ENCODE measurements around the gene SAPCD2.

Gene SAPCD2

DNA sequence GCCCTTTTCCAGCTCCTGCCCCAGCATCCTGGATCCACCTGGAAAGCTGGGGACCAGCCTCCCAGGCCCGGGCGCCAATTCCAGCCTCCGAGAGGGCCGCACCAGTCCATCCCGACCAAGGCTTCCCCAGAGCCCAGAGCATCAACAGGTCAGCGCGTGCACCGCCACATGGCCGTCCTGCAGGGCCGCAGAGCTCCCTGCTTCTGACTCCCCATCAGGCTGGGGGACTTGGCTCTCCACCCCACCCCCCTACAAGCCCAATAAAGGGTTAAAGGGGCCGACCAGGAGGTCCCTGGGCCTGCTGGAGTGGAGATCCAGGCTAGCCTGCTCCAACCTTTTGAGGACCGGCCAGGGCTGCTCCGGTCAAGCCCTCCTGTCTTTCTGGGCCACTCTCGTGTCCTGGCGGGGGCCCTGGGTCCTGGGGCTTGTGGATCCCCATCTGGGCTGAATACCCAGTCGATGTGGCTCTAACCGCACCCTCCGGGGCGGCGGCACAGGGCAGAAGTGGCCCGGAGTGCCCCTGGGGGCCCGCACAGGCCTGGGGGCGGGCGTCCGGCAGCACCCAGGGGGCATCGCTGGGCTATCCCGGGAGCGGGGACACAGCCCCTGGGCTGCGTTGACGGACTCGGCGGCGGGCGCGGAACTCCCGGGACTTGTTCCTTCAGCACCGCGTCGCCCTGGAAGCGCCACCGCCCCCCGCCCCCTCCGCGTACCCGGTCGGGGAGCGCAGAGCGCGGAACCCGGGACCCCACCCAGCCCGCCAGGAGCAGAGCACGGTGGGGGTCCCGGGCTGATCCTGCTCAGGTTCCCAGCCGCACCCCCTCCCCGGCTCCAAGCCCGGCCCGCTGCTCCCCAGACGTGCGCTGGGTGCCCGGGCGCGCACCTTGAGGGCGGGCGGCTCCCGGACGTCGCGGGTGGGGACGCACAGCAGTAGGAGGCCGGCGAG lies 17.1 kb downstream of the SAPCD2 start:
- in situ Hi-C loops (cut with MboI; ENCODE audit: low pct_unique_long_range_greater_than_20kb, low sequenced_read_pairs), result no loop called here

DNA sequence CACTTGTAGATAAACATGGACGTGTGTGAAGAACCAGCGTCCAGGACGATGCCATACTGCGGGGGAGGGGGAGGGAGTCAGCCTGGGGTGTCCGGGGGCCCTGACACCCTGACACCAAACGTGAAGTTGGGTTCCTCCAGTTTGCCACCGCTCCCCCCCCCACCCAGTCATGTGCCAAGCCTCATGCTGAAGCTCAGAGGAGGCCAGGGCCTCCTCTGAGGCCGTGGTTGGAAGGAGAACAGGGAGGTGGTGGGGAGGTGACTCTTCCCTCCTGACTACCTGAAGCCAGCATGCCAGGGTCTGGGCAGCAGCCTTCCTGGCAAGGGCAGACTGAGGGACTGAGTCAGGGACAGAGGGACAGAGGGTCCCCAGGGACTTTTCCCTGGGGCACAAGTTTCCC lies 18.1 kb downstream of the SAPCD2 start:
- DNase-seq, result no peak
- in situ Hi-C loops (cut with MboI; ENCODE audit: low pct_unique_long_range_greater_than_20kb, low sequenced_read_pairs), result no loop called here

More for the DNA sequence above, 17.1 kb downstream of the SAPCD2 start:
- DNase-seq, result no peak

DNA sequence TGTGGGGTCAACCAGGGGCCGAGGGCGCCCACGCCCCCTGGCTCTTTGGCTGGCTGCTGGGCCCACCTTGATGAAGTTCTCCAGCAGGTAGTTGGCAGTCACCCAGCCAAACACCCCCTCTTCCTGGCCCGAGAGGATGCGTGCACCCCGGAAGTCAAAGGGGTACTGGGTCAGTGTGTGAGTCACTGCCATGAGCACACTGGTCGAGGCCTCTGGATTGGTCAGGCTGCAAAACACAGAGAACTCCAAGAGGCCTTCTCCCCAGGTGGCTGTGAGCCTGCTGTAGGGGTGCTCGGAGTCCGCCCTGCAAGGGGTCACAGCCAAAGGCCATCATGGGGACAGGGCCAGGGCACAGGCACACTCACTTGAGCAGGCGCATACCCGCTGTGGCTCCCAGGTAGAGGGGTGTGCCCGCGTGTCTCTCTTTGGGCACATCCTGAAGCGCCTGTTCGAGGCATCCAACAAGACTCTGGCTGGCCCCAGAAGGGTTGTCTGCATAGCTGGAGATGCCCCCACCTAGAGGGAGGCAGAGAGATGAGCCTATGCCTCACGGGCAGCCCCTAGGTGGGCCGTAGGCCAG lies 19.1 kb downstream of the SAPCD2 start:
- no peak for DNase-seq
- in situ Hi-C loops (cut with MboI; ENCODE audit: low pct_unique_long_range_greater_than_20kb, low sequenced_read_pairs), result no loop called here

DNA sequence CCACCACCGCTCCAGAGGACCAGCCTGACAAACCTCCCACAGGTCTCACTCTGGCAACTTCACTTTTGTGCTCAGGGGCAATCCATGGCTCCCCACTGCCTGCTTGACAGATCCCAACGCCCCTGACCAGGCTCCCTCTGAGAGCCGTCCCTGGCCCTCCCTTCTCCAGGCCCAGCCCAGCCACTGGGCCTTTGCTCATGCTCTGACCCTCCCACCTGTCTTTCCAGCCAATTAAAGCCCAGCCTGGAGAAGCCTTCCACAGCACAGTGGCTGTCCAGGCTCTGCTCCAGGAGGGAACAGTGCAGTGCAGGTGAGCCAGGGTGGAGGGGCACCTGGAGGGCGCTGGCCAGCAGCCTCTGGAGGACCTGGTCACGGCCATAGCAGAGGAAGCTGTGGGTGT lies 19.8 kb downstream of the SAPCD2 start:
- DNase-seq, result no peak
- in situ Hi-C loops (cut with MboI; ENCODE audit: low pct_unique_long_range_greater_than_20kb, low sequenced_read_pairs), result no loop called here

DNA sequence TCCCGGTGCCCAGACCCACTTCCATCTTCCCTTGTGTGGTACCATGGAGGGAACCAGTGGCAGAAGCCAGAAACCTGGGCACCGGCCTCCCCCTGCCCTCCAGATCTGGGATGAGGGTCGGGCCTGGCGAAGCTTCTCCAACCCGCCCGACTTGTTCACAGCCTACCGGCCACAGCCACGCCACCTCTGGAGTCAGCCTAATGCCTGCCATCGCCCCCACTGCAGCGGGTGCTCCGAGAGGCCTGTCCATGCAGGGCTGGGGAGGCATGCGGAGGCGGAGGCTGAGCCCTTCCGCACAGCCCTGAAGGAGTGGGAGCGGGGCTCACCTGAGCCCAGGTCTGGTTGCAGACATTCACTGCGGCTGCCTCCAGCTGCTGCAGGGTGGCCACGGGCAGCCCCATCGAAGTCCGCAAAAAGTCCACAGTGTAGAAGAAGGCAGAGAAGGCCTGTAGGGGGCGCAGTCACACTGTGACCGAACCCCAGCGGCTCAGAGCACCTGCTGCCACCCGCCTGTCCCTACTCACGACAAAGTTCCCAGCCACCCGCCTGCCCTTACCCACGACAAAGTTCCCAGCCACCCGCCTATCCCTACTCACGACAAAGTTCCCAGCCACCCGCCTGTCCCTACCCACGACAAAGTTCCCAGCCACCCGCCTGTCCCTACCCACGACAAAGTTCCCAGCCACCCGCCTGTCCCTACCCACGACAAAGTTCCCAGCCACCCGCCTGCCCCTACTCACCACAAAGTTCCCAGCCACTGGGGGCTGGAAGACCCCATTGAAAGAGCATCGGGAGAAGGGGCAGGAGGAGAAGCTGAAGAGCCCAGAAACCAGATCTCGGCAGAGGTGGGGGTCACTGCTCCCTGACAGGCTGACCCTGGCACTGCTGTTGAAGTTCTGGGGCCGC lies 20.6 kb downstream of the SAPCD2 start:
- in situ Hi-C loops (cut with MboI; ENCODE audit: low pct_unique_long_range_greater_than_20kb, low sequenced_read_pairs), result no loop called here
- peak; percentile 76 for DNase-seq

DNA sequence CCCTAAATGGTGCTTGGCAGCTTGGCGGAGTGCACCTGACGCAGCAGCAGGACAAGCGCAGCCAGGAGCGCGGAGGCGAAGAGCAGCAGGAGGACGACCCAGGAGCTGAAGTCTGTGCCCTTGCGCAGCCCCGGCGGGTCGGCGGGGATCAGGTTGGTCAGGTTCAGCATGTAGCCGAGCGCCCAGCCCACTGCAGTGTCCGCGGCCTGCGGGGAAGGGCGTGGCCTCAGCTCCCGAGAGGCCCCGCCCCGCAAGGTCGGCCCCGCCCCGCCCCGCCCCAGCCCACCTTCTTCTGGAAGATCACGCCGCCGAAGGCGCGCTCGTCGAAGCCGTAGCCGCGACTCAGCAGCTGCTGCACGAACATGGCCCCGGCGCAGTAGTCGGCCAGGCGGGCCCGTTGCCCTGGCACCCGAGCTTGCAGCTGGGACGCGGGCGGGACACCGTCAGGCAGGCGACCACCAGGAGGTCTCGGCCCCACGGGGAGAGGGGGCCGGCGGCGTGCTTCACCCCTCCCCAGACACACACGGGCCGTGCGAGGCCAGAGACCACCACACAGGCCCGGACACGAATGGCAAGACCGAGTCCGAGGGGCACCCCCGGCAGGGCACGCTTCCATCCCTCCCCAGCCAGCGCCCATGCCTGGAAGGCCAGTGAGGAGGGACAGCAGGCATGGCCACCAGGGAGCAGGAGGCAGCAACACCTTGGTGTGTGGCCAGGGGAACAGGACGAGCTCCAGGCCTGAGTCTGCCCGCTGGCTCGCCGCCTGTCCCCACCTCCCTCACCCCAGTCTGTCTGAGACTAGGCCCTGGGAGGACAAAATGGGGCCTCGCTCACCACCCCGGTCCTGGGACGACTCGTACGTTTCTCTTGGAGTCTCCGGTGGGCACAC lies 21.5 kb downstream of the SAPCD2 start:
- DNase-seq, result no peak
- in situ Hi-C loops (cut with MboI; ENCODE audit: low pct_unique_long_range_greater_than_20kb, low sequenced_read_pairs), result no loop called here

DNA sequence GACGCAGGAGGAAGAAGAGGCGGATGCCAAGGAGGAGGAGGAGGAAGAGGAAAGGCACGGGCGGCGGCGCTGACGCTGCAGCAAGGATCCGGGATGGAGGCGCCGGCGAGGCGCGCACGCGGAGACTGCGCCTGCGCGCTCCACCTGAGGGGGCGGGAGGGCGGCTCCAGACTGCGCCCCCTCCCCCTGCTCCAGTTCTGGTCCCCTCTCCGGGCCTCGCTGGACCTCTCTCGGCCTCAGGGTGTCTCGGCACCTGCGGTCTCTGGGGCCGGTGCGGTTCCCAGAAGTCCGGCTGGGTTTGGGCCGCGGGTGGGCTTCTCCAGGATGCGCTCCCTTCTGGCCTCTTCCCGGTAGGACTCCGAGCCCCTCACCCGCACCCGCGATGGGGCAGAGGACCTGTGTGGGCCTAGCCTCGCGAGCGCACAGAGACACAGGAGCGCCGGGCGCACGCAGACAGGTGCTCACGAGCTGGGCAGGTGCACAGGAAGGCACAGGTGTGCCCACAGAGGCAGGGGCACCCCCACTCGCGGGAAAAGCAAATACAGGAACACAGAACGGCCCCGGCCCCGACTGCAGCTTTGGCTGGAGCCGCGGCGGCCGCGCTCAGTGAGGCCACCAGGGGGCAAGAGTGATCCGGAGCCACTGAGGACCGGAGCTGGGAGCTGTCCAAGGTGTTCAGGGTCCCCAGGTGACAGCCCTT lies 24.1 kb downstream of the SAPCD2 start, which contains the start of gene NPDC1:
TSS of gene NPDC1 (minus strand) at position 90 of the 700 bp plus-strand sequence. CDS start 188 bp downstream, outside the sequence.
- DNase-seq, result peak; percentile 90
- in situ Hi-C loops (cut with MboI; ENCODE audit: low pct_unique_long_range_greater_than_20kb, low sequenced_read_pairs), result no loop called here

DNA sequence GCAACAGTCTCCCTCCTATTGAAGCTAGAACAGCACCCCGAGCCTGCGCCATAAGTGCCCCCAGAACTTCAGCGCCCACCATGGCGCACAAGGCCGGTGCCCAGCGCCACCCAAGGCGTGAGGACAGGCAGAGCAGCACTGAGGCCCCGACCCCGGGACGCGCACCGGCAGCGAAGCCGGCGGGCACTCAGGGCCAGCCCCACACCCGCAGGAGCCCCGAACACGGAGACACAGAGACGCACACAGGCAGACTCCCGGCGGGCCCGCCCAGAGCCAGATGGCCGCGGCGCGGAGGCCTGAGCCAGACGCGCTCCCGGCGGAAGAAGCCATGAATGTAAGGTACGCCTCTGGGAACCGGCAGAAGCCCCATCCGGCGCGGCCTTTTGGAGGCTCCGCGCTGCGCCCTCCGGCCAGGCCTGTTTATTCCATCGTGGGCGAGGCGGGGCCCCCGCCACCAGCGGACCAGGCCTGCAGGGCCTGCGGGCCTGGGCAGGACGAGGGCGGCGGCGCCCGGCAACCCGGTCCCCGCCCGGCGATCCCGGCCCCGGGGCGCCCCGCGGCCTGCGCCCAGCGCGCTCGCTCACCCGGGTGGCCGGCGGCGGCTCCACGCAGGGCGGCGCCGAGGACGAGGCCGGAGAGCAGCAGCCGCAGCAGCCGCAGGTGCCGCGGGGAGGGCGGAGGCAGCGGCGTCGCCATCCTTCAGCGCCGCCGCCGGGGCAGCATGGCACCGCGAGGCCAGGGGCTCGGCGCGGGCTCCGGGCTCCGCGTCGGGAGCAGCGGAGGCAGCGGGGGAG lies 24.9 kb downstream of the SAPCD2 start:
- in situ Hi-C loops (cut with MboI; ENCODE audit: low pct_unique_long_range_greater_than_20kb, low sequenced_read_pairs), result no loop called here
- DNase-seq, result no peak

DNA sequence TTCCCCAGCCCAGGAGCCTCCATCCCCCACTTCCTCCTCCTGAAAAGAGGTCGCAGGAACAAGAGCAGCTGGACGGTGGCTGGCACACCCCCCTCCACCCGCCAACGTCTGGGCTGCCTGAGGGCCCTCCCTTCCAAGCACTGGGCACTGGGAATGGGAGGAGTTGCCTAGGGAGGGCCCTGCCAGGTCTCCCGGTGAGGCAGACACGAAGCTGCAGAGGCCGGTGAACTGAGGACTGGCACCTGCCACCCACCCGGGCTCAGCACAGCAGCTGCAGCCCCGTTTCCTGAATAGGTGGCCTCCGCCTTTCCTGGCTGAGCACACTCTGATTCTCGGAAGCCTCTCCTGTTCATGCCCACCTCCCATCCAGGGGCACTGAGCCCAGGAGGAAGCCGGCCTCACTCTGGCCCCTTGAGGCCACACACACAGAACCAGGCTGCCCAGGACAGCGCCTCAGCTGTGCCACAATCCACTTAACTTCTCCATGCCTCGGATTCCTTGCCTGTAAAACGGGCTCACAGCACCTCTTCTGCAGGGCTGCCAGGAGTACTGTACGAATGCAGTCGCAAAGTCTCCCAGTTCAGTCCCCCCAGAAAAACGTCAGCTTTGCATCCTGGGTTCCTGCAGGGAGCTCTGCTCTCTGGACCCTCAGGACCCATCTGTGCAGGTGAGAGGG lies 25.7 kb downstream of the SAPCD2 start:
- in situ Hi-C loops (cut with MboI; ENCODE audit: low pct_unique_long_range_greater_than_20kb, low sequenced_read_pairs), result no loop called here

DNA sequence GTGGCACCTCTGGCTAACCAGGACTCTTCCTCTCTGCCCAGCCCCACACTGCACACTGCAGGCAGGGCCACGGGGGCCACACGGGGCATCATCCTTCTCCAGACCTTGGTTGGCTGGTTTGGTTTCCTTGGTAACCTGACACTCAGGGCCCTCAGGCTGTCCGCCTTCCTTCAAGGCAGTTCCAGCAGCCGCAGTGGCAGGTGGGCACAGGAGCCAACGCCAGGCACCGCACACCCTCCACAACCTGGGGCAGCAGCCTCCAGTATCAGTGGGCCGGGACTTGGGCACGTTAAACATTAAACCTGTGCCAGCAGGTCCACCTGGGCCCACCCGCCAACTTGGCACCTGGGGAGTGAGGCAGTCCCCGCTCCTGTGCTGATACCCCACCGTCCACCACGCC lies 26.3 kb downstream of the SAPCD2 start:
- in situ Hi-C loops (cut with MboI; ENCODE audit: low pct_unique_long_range_greater_than_20kb, low sequenced_read_pairs), result no loop called here

More for the DNA sequence above, 25.7 kb downstream of the SAPCD2 start:
- peak; percentile 55 for DNase-seq

DNA sequence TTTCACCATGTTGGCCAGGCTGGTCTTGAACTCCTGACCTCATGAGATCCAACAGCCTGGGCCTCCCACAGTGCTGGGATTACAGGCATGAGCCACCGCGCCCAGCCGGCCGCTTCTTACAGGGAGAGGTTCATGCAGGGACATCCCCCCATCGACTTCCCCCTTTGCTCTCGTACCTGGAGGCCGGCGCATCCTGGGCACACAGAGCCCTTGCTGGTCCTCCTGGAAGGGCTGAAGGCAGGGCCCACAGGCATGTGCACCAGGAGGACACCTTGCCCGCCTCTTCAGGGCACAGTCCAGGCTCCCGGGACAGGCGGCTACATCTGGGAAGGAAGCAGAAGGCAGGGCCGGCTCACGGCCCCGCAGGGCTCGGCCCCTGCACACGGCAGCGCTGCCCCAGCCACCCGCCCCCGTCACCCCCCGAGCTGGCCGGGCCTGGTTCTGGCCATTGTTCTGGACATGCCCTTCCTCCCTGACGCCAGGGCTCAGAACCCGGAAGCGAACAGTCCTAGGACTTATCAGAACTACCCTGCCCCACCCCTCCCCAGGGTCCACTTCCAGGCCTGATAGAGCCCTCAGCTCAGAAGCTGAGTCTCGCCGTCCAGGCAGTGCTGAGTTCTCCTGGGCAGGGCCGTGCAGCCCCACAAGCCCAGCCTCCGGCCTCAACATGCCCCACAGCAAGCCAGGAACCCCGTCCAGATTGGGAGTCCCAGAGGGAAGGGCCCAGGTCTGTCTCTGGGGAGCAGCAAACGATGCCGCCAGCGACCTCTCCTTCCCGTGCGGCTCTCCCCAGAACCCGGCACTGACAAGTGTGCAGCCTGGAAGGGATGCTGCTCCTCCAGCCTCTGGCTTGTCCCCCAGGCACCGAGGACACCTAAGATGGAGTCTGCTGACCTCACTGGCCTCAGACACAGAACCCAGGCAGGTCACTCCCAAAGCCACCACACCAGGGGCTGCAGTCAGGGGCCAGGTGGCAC lies 27.3 kb downstream of the SAPCD2 start:
- in situ Hi-C loops (cut with MboI; ENCODE audit: low pct_unique_long_range_greater_than_20kb, low sequenced_read_pairs), result no loop called here
- no peak for DNase-seq

More for the DNA sequence above, 26.3 kb downstream of the SAPCD2 start:
- DNase-seq, result no peak

DNA sequence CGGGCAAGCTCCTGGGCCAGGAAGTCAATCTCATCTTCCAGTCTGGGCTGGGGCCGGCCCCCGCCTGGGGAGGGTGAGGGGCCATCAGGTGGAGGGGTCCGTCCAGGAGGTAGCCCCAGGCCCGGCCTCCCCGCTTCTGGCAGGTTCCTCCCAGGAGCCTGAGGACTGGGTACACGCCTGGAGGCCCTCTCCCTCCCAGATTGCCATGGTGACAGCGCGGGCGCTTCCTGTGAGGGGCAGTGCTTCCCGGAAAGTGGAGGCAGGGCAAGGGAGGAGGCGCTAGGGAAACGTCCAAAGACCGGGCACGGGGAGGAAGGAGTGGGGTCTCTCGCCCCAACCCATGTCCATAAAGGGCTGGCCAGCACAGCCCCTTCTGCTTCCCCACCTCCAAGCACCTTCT lies 29.2 kb downstream of the SAPCD2 start:
- in situ Hi-C loops (cut with MboI; ENCODE audit: low pct_unique_long_range_greater_than_20kb, low sequenced_read_pairs), result no loop called here

DNA sequence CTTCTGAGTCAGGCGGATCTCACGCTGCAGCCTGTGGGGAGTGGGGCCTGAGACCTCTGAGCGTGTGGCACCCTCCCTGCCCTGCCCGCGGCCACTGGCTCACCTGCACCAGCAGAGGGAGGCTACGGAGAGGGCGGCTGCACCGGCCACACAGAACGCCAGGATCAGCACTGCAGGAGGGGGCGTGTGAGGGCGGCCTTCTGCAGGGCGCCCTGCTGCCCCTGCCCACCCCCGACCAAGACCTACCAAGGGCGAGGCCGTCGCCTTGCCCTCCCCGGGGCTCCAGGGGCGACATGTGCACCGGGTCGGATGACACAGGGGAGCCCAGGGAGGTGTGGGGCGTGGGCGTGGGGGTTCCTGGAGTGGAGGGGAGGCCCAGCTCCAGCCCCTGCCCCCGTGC lies 29.8 kb downstream of the SAPCD2 start:
- DNase-seq, result no peak
- in situ Hi-C loops (cut with MboI; ENCODE audit: low pct_unique_long_range_greater_than_20kb, low sequenced_read_pairs), result no loop called here

More for the DNA sequence above, 29.2 kb downstream of the SAPCD2 start:
- DNase-seq, result no peak

DNA sequence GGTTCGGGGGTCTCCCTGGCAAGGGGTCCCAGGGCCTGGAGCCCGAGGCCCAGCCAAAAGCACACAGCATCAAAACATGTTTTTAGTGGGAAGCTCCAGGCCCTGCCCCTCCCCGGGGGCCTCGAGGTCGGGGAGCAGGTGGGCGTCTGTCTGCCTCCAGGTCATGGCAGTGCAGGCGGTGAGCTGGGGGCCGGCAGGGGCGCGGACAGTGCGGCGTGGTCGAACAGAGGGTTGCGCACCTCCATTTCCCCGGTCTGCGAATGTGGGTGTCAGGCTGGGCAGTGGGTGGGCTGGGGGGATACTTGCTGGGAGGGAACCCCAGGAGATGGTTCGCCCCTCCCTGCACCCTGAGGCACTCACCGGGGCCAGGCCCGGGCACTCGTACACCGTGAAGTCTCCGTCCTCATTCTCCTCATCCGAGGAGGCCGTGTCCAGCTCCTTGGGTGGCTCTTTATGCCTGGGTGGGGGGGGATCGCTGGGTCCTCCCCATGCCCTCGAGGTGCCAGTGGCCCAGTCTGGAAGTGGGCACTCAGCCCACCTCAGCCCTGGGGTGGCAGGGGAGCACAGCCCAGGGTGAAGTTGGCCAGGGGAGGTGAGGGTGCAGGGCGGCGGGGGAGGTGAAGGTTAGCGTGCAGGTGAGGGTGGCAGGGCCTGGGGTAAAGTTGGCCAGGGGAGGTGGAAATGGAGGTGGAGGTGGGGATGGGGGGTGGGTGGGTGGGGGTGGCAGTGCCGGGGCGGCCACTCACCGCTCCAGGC lies 30.6 kb downstream of the SAPCD2 start:
- in situ Hi-C loops (cut with MboI; ENCODE audit: low pct_unique_long_range_greater_than_20kb, low sequenced_read_pairs), result no loop called here

DNA sequence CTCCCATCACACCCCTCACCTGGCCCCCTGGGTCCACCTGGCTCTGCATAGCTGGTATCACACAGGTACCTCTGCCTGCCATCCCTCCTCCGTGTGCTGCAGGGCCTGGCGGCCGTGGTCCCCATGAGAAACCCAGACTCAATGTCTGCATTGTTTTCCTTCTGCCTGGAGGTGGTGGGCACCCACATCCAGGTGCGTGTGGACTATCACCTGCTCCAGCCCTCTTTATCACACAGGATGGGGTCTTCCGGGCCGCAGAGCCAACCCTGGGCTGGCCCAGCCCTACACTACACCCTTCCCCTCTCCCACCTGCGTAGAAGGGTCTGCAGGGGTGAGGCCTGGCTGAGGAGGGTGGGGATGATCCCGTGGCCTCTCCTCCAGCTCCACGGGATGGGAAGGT lies 31.4 kb downstream of the SAPCD2 start:
- in situ Hi-C loops (cut with MboI; ENCODE audit: low pct_unique_long_range_greater_than_20kb, low sequenced_read_pairs), result no loop called here
- DNase-seq, result no peak

More for the DNA sequence above, 30.6 kb downstream of the SAPCD2 start:
- no peak for DNase-seq

Data from KBM-7 (cell line).